NCI-H1436 (cell line): ENCODE measurements around the gene PGGHG.
"Not testable (repeated sequence)": the region's sequence is repeated elsewhere in the genome, so short reads cannot be mapped to it uniquely, and the experiment has no call there.

Experiments used
- DNase-seq: peaks from one replicate; lab custom pipeline; 2025; lab: John Stamatoyannopoulos, UW

The PGGHG gene

DNA sequence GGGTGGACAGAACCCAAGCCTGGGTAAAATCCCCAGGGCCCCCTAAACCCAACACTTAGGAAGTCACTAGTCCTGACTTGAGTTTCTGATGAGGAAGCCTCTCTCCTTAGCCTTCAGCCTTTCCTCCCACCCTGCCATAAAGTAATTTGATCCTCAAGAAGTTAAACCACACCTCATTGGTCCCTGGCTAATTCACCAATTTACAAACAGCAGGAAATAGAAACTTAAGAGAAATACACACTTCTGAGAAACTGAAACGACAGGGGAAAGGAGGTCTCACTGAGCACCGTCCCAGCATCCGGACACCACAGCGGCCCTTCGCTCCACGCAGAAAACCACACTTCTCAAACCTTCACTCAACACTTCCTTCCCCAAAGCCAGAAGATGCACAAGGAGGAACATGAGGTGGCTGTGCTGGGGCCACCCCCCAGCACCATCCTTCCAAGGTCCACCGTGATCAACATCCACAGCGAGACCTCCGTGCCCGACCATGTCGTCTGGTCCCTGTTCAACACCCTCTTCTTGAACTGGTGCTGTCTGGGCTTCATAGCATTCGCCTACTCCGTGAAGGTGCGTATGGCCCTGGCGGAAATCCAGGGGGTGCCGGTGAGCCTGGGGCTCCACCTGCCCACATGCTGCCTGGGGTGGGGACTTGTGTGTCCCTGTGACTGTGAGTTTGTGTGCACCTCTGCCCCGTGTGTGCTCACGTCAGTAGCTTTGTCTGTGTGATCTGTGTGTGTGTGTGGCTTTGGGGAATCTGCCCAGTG is 25.0 kb downstream of the PGGHG start, which contains the start of gene IFITM1:
TSS of gene IFITM1 (plus strand) at position 254 of the 767 bp plus-strand sequence. CDS start at position 385, 131 bp downstream.
- no peak for DNase-seq

DNA sequence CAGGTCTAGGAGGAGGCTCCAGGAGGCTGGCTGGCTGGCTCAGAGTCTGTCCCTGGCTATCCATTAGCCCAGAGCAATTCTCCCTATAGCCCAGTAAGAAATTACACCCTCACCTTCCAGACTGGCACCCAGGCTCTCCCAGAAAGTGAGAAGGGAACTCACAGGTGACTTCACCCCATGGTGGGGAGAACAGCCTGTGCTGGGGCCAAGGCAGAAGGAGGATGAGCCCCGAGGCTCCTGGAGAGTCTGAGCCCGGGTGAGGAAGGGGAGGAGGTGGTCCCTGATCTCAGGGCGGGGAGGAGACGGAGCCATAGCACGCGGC is 25.6 kb downstream of the PGGHG start:
- DNase-seq = not testable (repeated sequence)

DNA sequence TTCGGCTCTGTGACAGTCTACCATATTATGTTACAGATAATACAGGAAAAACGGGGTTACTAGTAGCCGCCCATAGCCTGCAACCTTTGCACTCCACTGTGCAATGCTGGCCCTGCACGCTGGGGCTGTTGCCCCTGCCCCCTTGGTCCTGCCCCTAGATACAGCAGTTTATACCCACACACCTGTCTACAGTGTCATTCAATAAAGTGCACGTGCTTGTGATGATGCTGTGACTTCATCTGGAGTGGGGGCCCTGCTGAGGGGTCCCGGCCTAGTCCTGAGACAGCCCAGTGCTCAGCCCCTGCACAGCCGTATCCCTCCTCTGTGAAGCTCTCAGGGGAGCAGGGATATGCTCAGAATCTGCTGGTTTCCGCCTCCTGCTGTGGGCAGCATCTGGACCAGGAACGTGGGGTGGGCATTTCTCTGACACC is 26.1 kb downstream of the PGGHG start:
- DNase-seq = no peak

DNA sequence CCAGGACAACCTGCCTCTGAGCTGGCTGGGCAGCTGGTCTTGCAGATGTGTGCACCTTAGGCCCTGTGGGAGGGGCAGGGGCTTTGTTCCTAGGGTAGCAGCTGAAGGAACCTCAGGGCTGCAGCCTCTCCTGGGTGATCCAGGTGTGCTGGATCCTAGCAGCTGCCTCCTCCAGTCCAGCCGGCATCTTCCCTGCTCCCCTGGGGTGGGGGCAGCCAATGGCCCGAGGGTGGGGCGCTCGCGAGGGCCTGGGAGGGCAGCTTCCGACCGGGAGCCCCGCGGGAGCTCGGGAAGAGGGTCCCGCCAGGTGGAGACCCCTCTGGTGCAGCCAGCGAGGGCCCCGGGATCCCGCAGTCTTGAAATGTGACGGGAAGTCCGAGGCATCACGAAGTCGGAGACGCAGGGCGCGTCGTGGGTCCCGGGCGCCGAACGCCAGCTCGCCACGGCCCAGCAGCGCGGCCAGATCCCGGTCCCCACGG is 26.6 kb downstream of the PGGHG start:
- DNase-seq = no peak

DNA sequence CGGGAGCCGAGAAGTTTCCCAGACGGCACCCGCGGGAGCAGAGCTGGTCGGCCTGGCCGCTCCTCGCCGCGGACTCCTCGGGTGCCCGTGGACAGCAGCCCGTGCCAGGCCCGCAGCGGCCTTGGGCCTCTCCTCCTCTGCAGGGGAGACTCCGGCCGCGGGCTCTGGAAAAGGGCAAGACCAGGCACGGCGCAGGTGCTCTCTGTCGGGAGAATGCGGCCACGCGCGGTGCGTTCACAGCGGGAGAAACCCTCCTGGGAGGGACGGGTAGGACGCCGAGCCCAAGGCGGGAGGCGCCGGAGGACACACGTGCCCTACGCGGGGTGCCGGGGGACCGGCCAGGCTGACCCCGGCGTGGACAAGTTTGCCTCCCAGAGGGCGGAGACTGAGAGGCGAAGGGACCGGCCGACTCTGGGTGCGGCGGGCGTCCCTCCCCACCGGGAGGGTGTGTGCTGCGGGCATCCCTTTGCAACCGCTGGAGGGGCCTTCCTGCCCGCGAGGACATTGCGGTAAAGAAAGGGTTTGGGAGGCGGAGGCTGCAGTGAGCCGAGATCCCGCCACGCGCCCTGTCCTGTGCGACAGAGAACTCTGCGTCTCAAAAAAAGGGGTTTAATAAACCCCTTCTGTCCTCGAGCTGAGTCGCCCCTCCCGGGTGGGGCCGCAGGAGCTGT is 27.2 kb downstream of the PGGHG start:
- no peak for DNase-seq

DNA sequence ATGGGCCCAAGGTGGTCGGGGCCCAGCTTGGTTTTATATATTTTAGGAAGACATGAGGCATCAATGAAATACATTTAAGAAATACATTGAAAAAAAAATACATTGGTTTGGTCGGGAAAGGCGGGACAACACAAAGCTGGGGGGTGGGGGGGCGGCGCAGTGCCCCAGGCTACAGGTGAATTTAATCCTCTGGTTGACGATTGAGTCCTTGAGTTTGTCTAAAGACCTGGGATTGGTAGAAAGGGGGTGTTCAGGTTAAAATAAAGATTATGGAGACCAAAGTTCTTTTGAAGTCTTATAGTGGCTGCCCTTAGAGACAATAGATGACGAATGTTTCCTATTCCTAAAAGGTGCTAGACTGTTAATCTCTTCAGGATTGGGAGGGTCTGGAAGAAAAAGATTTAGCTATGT is 28.0 kb downstream of the PGGHG start:
- no peak for DNase-seq

DNA sequence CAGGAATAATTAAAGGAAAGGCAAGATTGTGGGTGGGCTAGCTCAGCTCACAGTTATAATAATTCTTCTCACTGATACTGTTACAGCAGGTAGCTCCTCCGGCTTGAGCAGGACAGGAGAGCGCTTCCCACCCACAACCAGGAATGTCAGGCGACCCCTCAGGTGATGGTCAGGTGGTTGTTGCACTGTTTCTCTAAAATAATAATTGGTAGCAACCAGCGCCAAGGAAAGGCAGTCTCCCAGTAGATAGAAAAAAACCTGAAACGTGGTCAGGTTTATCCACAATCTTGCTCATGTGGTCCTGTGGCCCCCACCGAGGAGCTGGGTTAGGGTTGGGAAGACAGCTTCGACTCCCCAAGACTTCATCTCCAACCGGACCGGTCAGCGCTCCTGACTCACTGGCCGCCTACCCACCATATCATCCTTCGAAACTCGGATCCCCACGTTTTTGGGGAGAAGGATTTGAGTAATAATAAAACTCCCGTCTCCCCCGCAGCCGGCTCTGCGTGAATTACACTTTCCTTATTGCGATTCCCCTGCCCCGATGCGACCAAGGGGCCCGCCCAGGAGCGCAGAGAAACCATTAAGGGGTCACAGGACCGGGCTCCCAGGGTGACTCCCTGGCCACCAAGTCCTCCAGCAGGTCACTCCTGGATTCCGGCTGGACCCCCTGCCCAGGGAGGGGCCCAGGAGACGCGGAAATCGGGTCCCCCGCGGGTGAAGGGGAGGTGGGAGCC is 28.9 kb downstream of the PGGHG start:
- DNase-seq = not testable (repeated sequence)

DNA sequence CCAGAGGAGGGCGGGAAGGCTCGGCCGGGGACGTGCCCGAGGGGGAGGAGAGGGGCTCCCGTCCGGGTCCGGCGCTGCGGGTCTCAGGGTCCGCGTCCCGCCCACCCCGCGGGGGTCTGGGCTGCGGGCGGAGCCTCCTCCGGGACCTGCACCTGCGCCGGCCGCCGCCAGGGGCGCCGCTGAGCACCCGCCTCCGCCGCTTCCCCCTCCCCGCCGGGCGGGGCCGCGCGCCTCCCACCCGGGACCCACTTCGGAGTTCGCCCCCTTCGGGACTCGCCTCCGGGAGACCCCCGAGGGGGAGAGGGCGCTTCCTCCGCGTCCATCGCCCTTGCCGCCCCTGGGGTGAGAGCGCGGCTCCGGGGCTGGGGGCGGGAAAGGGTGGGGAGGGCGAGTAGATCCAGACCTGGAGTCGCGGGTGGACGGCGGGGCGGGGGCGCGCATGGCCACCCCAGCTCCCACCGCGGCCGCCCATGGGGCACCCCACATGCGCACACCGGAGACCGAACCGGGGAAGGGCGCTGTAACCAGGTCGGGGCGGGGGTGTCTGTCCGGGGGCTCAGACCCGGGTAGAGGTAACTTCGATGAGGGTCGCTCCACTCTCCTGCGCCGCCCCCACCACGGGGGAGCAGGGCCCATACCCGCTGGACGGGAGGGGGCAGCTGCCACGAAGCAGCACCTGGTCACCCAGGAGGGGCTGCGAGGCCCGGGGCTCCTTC is 29.6 kb downstream of the PGGHG start:
- DNase-seq = not testable (repeated sequence)

DNA sequence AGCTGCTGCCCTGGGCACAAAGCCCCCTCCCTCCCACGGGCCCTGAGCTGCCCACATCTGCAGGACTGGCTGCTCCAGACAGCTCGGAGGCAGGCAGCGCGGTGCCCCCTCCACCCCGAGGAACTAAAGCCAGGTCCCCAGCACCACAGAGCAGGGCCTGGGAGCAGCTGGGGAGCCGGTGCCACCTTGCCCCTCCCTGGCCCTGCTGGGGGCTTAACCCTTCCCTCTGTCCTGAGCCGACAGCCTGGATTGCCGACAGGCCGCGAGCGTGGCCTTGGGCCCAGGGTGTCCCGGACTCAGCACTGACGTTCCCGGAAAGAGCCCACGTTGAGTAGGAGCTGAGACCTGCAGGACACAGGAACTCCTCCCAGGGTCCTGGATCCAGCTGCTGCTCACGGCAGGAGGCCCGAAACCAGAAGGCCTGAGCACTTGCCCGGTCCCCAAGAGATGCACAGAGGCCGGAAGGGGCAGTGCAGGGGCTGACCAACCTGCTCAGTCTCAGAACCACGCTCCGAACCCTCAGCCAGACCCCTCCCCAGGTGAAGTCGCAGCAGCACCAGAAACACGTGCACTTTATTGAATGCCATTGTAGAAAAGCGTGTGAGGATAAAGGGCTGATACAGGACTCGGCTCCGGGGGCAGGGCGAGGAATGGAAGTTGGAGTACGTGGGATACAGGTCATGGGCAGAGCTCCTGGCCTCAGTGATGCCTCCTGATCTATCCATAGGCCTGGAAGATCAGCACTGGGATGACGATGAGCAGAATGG is 30.4 kb downstream of the PGGHG start:
- not testable (repeated sequence) for DNase-seq

DNA sequence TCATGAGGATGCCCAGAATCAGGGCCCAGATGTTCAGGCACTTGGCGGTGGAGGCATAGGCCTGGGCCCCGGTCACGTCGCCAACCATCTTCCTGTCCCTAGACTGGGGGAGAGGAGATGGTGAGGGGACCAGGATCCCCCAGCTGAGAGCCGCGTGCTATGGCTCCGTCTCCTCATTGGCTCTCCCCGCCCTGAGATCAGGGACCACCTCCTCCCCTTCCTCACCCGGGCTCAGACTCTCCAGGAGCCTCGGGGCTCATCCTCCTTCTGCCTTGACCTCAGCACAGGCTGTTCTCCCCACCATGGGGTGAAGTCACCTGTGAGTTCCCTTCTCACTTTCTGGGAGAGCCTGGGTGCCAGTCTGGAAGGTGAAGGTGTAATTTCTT is 31.0 kb downstream of the PGGHG start:
- not testable (repeated sequence) for DNase-seq

DNA sequence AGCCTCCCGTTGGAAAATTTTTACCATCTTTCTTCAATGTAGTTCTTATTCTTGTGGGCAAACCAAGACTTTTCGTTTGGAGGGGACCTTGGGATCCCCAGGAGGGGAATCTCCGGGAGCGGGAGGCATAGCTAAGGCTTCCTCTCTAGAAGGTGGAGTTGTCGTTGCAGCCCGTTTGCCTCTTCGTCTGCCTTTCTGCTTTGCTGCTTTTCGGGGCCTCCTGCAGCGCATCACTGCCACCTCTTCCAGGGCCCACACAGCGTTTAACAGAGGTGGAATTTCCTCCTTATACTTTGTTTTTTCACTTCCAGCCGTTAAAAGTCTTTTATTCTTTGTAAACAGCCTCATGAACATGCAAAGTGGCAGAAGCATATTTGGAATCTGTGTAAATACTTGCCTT is 35.2 kb downstream of the PGGHG start:
- no peak for DNase-seq

DNA sequence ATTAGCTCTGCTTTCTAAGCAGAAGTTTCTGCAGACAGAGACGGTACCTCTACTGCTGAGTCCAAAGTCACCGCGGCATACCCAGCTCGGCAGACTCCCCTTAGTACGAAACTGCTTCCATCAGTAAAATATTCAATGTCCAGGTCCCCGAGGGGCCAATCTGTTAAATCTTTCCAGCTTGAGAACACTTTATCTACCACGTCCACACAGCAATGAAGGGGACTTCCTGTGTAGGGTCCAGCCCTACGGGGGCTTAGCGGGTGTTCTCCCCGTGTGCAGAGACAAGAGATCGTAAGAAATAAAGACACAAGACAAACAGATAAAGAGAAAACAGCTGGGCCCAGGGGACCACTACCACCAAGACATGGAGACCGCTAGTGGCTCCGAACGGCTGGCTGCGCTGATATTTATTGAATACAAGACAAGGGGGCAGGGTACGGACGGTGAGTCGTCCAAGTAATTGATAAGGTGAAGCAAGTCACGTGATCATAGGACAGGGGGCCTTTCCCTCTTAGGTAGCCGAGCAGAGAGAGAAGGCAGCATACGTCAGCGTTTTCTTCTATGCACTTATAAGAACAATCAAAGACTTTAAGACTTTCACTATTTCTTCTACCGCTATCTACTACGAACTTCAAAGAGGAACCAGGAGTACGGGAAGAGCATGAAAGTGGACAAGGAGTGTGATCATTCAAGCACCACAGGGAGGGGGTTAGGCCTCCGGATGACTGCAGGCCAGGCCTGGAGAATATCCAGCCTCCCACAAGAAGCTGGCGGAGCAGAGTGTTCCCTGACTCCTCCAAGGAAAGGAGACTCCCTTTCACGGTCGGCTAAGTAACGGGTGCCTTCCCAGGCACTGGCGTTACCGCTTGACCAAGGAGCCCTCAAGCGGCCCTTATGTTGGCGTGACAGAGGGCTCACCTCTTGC is 35.9 kb downstream of the PGGHG start:
- DNase-seq = not testable (repeated sequence)

DNA sequence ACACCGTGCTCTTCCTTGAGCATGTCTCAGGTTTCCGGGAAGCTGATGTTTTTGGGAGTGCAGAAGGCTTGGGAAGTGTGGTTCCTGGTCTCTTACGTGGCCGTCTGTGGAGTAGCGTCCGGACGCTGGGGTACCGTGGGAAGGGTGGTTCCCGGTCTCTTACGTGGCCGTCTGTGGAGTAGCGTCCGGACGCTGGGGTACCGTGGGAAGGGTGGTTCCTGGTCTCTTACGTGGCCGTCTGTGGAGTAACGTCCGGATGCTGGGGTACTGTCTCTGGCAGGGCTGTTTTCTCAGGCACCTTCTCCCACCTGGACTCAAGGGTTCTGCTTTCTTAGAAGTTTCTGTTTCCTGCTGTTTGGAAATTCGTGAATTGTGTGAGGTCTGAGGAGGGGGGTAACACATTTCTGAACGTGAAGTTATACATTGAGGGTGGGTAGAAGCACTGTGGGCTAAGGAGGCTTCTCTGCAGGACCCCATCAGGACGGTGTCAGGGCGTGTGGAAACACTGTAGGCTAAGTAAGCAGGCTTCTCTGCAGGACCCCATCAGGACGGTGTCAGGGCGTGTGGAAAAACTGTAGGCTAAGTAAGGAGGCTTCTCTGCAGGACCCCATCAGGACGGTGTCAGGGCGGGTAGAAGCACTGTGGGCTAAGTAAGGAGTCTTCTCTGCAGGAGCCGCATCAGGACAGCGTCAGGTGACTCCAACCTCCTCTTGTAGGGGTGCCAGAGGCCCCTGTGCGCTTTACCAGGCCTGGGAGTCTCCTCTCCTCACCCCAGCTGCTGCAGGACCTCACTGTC is 37.1 kb downstream of the PGGHG start:
- no peak for DNase-seq

DNA sequence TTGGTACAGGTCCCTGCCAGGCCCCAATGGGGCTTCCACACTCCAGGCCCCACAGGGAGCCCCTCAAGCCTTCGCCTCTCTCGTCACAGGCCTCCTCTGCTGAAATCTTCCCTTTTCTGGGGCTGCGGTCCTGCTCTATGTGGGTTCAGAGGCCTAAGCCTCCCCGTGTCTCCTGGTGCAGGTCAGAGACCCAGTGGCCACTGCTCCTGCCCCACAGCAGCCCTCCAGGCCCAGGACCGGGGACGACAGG is 37.6 kb downstream of the PGGHG start:
- DNase-seq = no peak

DNA sequence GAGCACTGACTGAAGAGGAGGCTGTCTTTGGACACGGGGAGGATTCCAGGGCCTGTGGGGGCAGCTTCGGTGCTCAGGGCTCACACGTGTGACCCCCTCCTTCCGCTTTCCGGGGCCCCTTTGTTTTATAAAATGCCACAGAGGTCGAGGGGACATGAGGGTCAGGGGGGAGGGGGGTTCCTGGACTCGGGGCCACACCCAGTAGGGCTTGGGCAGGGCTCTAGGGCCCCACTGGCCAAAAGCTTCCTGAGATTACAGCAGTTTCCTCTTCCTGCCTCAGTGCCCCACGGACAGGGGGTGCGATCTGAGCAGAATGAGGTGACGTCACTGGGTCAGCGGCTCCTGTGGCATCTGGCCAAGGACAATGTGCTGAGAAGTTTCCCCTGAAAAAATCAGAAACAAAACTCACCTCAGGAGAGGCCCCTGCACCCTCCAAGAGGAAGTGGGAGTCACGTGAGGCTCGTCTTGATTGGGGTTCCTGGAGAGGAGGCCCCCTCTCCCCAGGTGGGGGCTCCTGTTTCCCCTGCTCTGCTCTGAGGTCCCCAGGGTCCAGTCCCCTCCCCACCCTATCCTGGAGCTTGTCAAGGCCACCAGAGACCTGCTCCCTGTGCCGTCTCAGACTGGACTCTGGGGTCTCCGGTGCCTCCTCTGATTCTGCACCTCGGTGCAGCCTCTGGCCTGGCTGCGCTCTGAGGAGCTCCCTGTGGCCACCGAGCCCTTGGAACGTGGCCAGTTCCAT is 38.1 kb downstream of the PGGHG start:
- no peak for DNase-seq

DNA sequence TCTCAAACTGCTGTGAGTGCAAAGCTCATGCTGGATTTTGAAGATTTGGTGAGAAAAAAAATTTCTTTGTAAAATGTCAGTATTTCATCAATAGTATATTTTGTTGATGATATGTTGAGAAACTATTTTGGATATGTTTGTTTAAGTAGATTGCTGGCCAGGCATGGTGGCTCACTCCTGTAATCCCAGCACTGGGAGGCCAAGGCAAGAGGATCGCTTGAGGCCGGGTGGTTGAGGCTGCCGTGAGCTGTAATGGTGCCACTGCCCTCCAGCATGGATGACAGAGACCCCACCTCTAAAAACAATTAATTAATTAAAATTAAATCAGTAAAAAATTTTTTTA is 38.6 kb downstream of the PGGHG start:
- DNase-seq = no peak

DNA sequence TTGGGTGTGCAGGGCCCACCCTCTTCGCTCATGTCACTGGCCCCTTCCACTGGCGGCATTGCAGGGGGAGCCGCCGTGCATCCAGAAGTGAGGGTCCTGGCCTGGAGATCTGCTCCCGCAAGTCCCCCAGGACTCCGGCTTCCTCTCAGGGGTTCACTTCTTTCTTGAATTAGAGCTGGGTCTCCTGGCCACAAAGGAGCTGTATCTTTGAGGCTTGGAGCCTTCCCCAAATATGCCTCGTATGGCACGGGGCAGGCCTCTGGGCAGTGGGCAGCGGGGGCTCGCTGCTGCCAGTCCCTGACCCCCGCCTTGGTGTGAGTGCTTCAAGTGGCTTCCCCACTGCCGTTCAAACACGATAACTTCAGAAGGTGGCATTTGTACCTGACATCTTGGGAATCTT is 39.1 kb downstream of the PGGHG start:
- no peak for DNase-seq

DNA sequence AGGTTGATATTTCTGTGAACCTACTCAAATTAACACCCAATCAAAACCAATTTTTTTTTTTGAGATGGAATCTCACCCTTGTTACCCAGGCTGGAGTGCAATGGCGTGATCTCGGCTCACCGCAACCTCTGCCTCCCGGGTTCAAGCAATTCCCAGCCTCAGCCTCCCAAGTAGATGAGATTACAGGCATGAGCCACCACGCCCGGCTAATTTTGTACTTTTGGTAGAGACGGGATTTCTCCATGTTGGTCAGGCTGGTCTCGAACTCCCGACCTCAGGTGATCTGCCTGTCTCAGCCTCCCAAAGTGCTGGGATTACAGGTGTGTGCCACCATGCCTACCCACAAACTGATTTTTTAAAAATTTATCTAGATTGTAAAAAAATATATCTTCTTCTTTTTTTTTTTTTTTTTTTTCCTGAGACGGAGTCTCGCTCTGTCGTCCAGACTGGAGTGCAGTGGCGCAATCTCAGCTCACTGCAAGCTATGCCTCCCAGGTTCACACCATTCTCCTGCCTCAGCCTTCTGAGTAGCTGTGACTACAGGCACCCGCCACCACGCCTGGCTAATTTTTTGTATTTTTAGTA is 39.7 kb downstream of the PGGHG start:
- DNase-seq = not testable (repeated sequence)

DNA sequence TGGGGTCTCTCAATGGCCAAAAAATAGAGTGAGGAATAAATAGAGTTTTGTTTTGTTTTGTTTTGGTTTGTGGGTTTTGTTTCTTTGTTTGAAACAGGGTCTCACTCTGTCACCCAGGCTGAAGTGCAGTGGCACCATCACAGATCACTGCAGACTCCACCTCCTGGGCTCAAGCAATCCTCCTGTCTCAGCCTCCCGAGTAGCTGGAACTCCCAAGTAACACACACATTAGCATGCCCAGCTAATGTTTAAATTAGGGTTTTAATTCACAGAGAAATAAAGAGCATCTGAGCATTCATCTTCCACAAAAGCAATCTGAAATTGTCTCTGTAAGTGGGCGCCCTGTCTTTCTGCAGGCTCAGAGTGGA is 40.9 kb downstream of the PGGHG start:
- no peak for DNase-seq
